Thyroid gland (tissue), 4 donors: ENCODE data around the gene EGR4.

Experiments
- CTCF ChIP-seq, 6 experiments: fragments of 200-600 bp in 3 of 6; fragments of 450-650 bp in 3 of 6; sonication (generic) in 3 of 6; IDR thresholded peaks; one replicate each; pipeline ENCODE4 v1.5.1; 2016 to 2019; ENCODE audit warnings: antibody characterized with exemption in 6 of 6, mild to moderate bottlenecking in 2 of 6, inconsistent platforms in 1 of 6, moderate library complexity in 1 of 6
- POLR2A ChIP-seq, 2 donors: fragments of 450-650 bp; IDR thresholded peaks; one replicate each; pipeline ENCODE4 v1.6.1; 2017; ENCODE audit warnings: antibody characterized with exemption in 2 of 2, mild to moderate bottlenecking in 2 of 2, moderate library complexity in 1 of 2

- TF ChIP-seq CTCF (IDR thresholded peaks at IDR 0.05) (no peak), POLR2A (IDR thresholded peaks at IDR 0.05) (no peak)
These were observed 23.5 kb downstream of the EGR4 start for GRCh38 chr2:73269686-73270465.
